22Rv1 (cell line): ENCODE data around the gene ARMC7.

Source experiments
- CTCF ChIP-seq: fragments of 450-650 bp; IDR thresholded peaks from 2 replicates; pipeline ENCODE4 v1.5.1; 2017; ENCODE audit warnings: mild to moderate bottlenecking
- ZFX ChIP-seq: fragments of 450-650 bp; IDR thresholded peaks from 2 replicates; pipeline ENCODE4 v1.6.1; 2017; ENCODE audit warnings: antibody characterized with exemption, borderline replicate concordance

- TF ChIP-seq CTCF, result no peak
- no peak for TF ChIP-seq ZFX
Observed at GRCh38 chr17:75144816-75145512, 35.2 kb downstream of the ARMC7 start.
